HepG2 (cell line): ENCODE data around the gene RAB6A. TPM values are rescaled to one million over a fixed set of nuclear protein-coding genes. Genes with fewer than 3 reads are reported as not detected.
A peak's percentile ranks its signal among the peaks of the same experiment; 100 is the strongest.

Source experiments
- ATAC-seq: fragments of 200-7000 bp; cut with Tn5 transposase; 3 replicates; pipeline ENCODE4 v1.9.1; 2020; ENCODE audit warnings: mild to moderate bottlenecking, moderate library complexity
- BruUV-seq: library from RNA; stranded (reverse); fragments of 400-500 nt; replicated peaks from 2 replicates; lab custom pipeline; 2021; lab: Mats Ljungman, UMichigan
- CTCF ChIA-PET: fragments of 300-600 bp; formaldehyde crosslinking; extraction: SDS; loops from one replicate; lab custom pipeline; 2021; ENCODE audit warnings: low total read pairs, inconsistent platforms, low intra/inter-chr PET ratio; lab: Yijun Ruan, JAX
- POLR2A ChIA-PET: fragments of 350-600 bp; sonication (Branson Sonifier 250); formaldehyde crosslinking; loops from one replicate; lab custom pipeline; 2020; ENCODE audit warnings: antibody characterized with exemption, inconsistent platforms; lab: Yijun Ruan, JAX
- DNase-seq: peaks from one replicate; pipeline ENCODE4 v3.0.0-alpha.2; 2015; ENCODE audit warnings: low spot score
- FAIRE-seq: peaks from 3 replicates; lab custom pipeline; 2011; peaks lifted over from hg19 to GRCh38; lab: Jason Lieb, UNC
- H2AFZ ChIP-seq: one replicate; pipeline ENCODE4 v1.6.1; 2011; ENCODE audit warnings: low read length, inconsistent platforms
- H3K27ac ChIP-seq: fragments of 300-600 bp; 3 replicates; pipeline ENCODE4 v1.8.0; 2011; ENCODE audit warnings: mixed run types, mild to moderate bottlenecking, mixed read lengths, low read length, inconsistent platforms; ENCODE audit not compliant: insufficient read depth; ENCODE audit errors: extremely low read length
- H3K27me3 ChIP-seq, 2 experiments: fragments of 200-600 bp in 1 of 2; 2 replicates in 1 of 2; 3 replicates in 1 of 2; pipeline versions ENCODE4 v1.6.0 to v1.8.0; 2011; ENCODE audit warnings: low read length in 2 of 2, mild to moderate bottlenecking in 2 of 2, moderate library complexity in 2 of 2, inconsistent platforms in 1 of 2; ENCODE audit not compliant: insufficient read depth in 2 of 2, control insufficient read depth in 1 of 2
- H3K36me3 ChIP-seq, 2 experiments: fragments of 200-600 bp in 1 of 2; replicated peaks in 1 of 2; 2 replicates in 1 of 2; 3 replicates in 1 of 2; pipeline versions ENCODE4 v1.5.1 to v1.8.0; 2011; ENCODE audit warnings: low read length in 2 of 2, inconsistent platforms in 1 of 2; ENCODE audit not compliant: insufficient read depth in 2 of 2, control insufficient read depth in 1 of 2
- H3K4me1 ChIP-seq: 2 replicates; pipeline ENCODE4 v1.5.1; 2012; ENCODE audit warnings: low read length, inconsistent platforms; ENCODE audit not compliant: insufficient read depth
- H3K4me2 ChIP-seq: 2 replicates; pipeline ENCODE4 v1.6.0; 2011; ENCODE audit warnings: low read depth, low read length, inconsistent platforms
- H3K4me3 ChIP-seq, 3 experiments: fragments of 200-600 bp in 1 of 3; sonication (generic), shearing (Covaris generic) in 1 of 3; replicated peaks in 1 of 3; 2 replicates each; pipeline ENCODE4 v1.5.1; 2011 to 2016; ENCODE audit warnings: low read length in 3 of 3, inconsistent platforms in 2 of 3, low read depth in 2 of 3, mild to moderate bottlenecking in 2 of 3, control low read depth in 1 of 3, mixed read lengths in 1 of 3; ENCODE audit not compliant: insufficient read depth in 1 of 3
- H3K79me2 ChIP-seq: one replicate; pipeline ENCODE4 v1.6.1; 2011; ENCODE audit warnings: low read length, inconsistent platforms; ENCODE audit not compliant: insufficient read depth
- H3K9ac ChIP-seq: 2 replicates; pipeline ENCODE4 v1.6.0; 2011; ENCODE audit warnings: mild to moderate bottlenecking, low read depth, low read length, inconsistent platforms; ENCODE audit not compliant: insufficient read depth
- H3K9me3 ChIP-seq: 2 replicates; pipeline ENCODE4 v1.5.1; 2012; ENCODE audit warnings: mild to moderate bottlenecking, low read length
- H4K20me1 ChIP-seq: 2 replicates; pipeline ENCODE4 v1.6.0; 2011; ENCODE audit warnings: inconsistent platforms, mild to moderate bottlenecking, low read length, moderate library complexity; ENCODE audit not compliant: insufficient read depth
- FOXP1 ChIP-seq, 2 experiments: fragments of 450-650 bp in 1 of 2; IDR thresholded peaks; 2 replicates each; pipeline ENCODE4 v1.6.1; 2017 to 2018; ENCODE audit warnings: antibody characterized with exemption in 1 of 2
- HOXA3 ChIP-seq: sonication (generic); formaldehyde crosslinking; IDR thresholded peaks from 2 replicates; pipeline ENCODE4 v1.5.0; 2020; ENCODE audit warnings: missing genetic modification reagents
- KLF15 ChIP-seq: sonication (generic); formaldehyde crosslinking; IDR thresholded peaks from 2 replicates; pipeline ENCODE4 v1.8.1; 2023; ENCODE audit warnings: borderline replicate concordance, mild to moderate bottlenecking, inconsistent platforms, missing genetic modification reagents, mixed read lengths
- SOX13 ChIP-seq, 3 experiments: fragments of 450-650 bp in 1 of 3; sonication (generic) in 1 of 3; formaldehyde crosslinking in 1 of 3; IDR thresholded peaks in 2 of 3; conservative IDR thresholded peaks in 1 of 3; 2 replicates each; pipeline versions ENCODE4 v1.5.0 to v1.6.1; 2016 to 2020; ENCODE audit warnings: antibody characterized with exemption in 1 of 3, mild to moderate bottlenecking in 1 of 3, missing compliant biosample characterization in 1 of 3, missing genetic modification reagents in 1 of 3, moderate library complexity in 1 of 3
- SOX6 ChIP-seq, 2 experiments: fragments of 450-650 bp in 1 of 2; sonication (generic) in 1 of 2; formaldehyde crosslinking in 1 of 2; IDR thresholded peaks; 2 replicates each; pipeline versions ENCODE4 v1.4.0 to v1.6.1; 2017 to 2020; ENCODE audit warnings: antibody characterized with exemption in 1 of 2, mild to moderate bottlenecking in 1 of 2, missing genetic modification reagents in 1 of 2
- ZNF33A ChIP-seq: sonication (generic); formaldehyde crosslinking; IDR thresholded peaks from 2 replicates; pipeline ENCODE4 v1.5.1; 2020; ENCODE audit warnings: missing genetic modification reagents, mild to moderate bottlenecking, moderate library complexity, borderline replicate concordance
- ZNF605 ChIP-seq: sonication (generic); formaldehyde crosslinking; IDR thresholded peaks from 2 replicates; pipeline ENCODE4 v1.8.0; 2022; ENCODE audit warnings: mild to moderate bottlenecking, missing genetic modification reagents
- WGBS: methylation state at CpG from one replicate; pipeline ENCODE4 v1.1.6; 2017; ENCODE audit warnings: low lambda C conversion rate; 5-methylcytosine and 5-hydroxymethylcytosine counted together
- in situ Hi-C: cut with HindIII; loops from 2 replicates; pipeline ENCODE4 v1.10.0; 2017; ENCODE audit warnings: low pct_unique_long_range_greater_than_20kb; ENCODE audit not compliant: extremely low pct_ligation_motif_present
- intact Hi-C: fragments of 100-400 bp; cut with micrococcal nuclease; formaldehyde crosslinking; loops from one replicate; pipeline ENCODE4 v1.10.0; 2022; ENCODE audit not compliant: unreplicated experiment
- polyA plus RNA-seq, 8 experiments: library from polyadenylated mRNA; depleted of rRNA in 3 of 8; stranded (reverse) in 7 of 8; unstranded in 1 of 8; fragments of >200 nt; fragmentation: Illumina TruSeq in 4 of 8; extraction: Trizol in 4 of 8; gene quantifications; 2 replicates each; pipeline versions ENCODE4 v1.2.1 to v1.2.3, GENCODE V29; 2011 to 2016; ENCODE audit warnings: low read depth in 4 of 8, missing spikeins in 1 of 8, mixed read lengths in 1 of 8; ENCODE audit not compliant: insufficient read depth in 1 of 8
- total RNA-seq, 5 experiments: library from RNA; depleted of rRNA; stranded (reverse); fragments of >200 nt; fragmentation: Illumina TruSeq; extraction: Trizol; gene quantifications; 2 replicates each; pipeline ENCODE4 v1.2.3, GENCODE V29; 2016; ENCODE audit warnings: low read depth in 1 of 5

RAB6A gene
- total and polyA plus RNA-seq, 2 of the 13 experiments (the other 11 are each of a cell fraction or from before 2014, with no cell fraction given) = 74.3 to 121 TPM

DNA sequence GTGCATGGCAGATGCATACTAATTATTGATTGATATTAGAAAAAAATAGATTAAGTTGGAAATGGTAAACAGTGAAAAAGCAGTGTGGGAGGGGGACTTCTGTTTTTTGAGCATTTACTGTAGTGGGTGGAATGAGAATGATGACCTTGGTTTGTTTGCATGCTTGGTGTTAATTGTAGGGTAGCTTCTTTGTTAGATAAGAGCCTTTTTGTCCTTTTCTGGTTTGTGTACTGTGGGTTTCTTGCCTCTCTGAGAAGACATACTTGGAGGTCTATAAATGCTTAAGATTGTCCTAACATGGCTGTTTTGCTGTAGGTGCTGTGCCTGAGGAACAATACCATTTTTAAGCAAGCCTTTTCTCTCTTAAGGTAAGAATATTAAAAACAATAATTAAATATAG, 43.8 kb upstream of the RAB6A start:
- intact Hi-C loops (no loop called here), in situ Hi-C loops (no loop called here)
- ATAC-seq (no peak), DNase-seq (no peak), FAIRE-seq (no peak)
- CTCF ChIA-PET = no interaction called here
- Histone ChIP-seq H3K79me2 (peaks cover 6% of the 10 kb centered on the region), H3K9ac (no peak overlapping the region), H3K4me2 (no peak overlapping the region), H2AFZ (no peak overlapping the region), H3K36me3 (peaks cover 0 to 22% of the 10 kb centered on the region in 2 experiments; a peak in 2 of 5 replicates), H3K4me1 (peaks cover 28% of the 10 kb centered on the region), H3K27me3 (no peaks in the 10 kb centered on the region), H3K4me3 (no peak overlapping the region), H3K27ac (no peak overlapping the region), H3K9me3 (no peaks in the 10 kb centered on the region), H4K20me1 (no peaks in the 10 kb centered on the region)
- BruUV-seq = no TSS peak
- no peak for TF ChIP-seq SOX13 (IDR thresholded peaks at IDR 0.05)
- peak in 1 of 2 experiments; percentile 57; a peak in 1 of 4 replicates for TF ChIP-seq SOX13 (CRISPR knock-in tag; conservative IDR thresholded peaks at IDR 0.05 in 1 of 2, IDR thresholded peaks at IDR 0.05 in 1 of 2)
- TF ChIP-seq SOX6 (IDR thresholded peaks at IDR 0.05) = no peak
- TF ChIP-seq SOX6 (CRISPR knock-in tag; IDR thresholded peaks at IDR 0.05) = peak; percentile 43; the same call in 1 of the 2 replicates
- TF ChIP-seq ZNF33A (CRISPR knock-in tag) = no peak
- TF ChIP-seq ZNF605 (CRISPR knock-in tag) = no peak
- TF ChIP-seq FOXP1 (IDR thresholded peaks at IDR 0.05) = no peak
- TF ChIP-seq FOXP1 (CRISPR knock-in tag; IDR thresholded peaks at IDR 0.05) = peak; percentile 17; the same call in 1 of the 2 replicates
- POLR2A ChIA-PET = no interaction called here

DNA sequence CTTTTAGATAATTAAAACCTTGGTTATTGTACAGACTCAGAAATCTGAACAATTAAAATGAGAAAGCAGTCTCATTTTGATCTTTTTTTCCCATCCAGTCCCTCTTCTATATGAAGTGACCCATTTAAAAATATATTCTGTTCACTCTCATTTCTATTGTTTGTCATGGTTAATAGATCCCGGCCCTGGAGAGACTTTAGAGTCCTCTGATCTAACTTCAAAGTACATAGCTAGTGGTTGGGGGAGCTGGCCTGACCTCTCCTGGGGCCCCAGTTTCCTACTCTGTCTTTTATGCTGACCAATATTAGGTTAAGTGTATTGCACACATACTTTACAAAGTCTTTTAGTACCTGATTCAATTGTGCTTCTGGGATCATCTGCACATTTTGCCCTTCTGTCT, 40.3 kb upstream of the RAB6A start:
- no peak overlapping the region for H3K9ac ChIP-seq
- peaks cover 6% of the 10 kb centered on the region for H3K79me2 ChIP-seq
- POLR2A ChIA-PET = interaction anchor here (1.6 to 2.2 kb wide), 2 partner anchors 13 to 21 kb away, joined by 4 to 9 read pairs; partner anchors contain the start of gene MRPL48
- FAIRE-seq = no peak
- peaks cover 3 to 15% of the 10 kb centered on the region in 2 experiments; a peak in 3 of 5 replicates for H3K36me3 ChIP-seq
- TF ChIP-seq KLF15 = no peak
- TF ChIP-seq HOXA3 (CRISPR knock-in tag) = no peak
- TF ChIP-seq, all 625 proteins: peak for 0
- no peak overlapping the region for H3K4me2 ChIP-seq
- 25% methylated on average over 1 of the region's 1 CpG for WGBS
- in situ Hi-C loops (no loop called here), intact Hi-C loops (no loop called here)
- H3K27ac ChIP-seq = no peak overlapping the region
- H4K20me1 ChIP-seq = no peaks in the 10 kb centered on the region
- no peaks in the 10 kb centered on the region for H3K9me3 ChIP-seq
- CTCF ChIA-PET = no interaction called here
- ATAC-seq (peak; percentile 59; the same call in 2 of the 3 replicates), DNase-seq (no peak)
- H3K27me3 ChIP-seq = no peaks in the 10 kb centered on the region
- no TSS peak for BruUV-seq
- H3K4me3 ChIP-seq = no peak overlapping the region
- H2AFZ ChIP-seq = no peak overlapping the region
- H3K4me1 ChIP-seq = peaks cover 28% of the 10 kb centered on the region
